ENCODE measurements around the gene RNPS1.

DNA sequence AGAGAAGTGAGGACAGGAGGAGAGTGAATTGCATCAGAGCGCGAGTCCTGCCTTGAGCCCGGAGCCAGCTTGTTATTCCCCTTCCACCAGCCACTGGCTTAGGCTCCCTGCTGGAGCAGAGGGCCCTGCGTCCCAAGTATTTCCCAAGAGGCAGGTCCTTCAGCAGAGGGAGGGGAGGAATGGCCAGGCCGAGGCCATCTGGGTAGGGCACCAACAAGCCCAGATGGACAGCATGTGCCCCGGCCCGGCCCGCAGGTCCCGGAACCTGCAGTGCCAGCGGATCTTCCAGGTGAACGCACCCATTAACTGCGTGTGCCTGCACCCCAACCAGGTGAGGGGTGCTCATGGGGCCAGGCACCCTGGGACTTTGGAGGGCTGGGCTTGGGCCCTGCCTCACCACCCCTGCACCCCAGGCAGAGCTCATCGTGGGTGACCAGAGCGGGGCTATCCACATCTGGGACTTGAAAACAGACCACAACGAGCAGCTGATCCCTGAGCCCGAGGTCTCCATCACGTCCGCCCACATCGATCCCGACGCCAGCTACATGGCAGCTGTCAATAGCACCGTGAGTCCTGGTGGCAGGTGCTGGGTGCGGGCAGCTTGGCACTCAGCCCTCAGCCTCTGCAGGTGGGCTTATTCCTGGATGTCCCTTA, 61.0 kb downstream of the RNPS1 start:
- no peak for TF ChIP-seq CEBPB (IDR thresholded peaks at IDR 0.05)
- no peak for TF ChIP-seq FOXM1 (IDR thresholded peaks at IDR 0.05; ENCODE audit: borderline replicate concordance, low read depth)
- no peak for TF ChIP-seq MAX (IDR thresholded peaks at IDR 0.05)
- TF ChIP-seq, protein P1, sequence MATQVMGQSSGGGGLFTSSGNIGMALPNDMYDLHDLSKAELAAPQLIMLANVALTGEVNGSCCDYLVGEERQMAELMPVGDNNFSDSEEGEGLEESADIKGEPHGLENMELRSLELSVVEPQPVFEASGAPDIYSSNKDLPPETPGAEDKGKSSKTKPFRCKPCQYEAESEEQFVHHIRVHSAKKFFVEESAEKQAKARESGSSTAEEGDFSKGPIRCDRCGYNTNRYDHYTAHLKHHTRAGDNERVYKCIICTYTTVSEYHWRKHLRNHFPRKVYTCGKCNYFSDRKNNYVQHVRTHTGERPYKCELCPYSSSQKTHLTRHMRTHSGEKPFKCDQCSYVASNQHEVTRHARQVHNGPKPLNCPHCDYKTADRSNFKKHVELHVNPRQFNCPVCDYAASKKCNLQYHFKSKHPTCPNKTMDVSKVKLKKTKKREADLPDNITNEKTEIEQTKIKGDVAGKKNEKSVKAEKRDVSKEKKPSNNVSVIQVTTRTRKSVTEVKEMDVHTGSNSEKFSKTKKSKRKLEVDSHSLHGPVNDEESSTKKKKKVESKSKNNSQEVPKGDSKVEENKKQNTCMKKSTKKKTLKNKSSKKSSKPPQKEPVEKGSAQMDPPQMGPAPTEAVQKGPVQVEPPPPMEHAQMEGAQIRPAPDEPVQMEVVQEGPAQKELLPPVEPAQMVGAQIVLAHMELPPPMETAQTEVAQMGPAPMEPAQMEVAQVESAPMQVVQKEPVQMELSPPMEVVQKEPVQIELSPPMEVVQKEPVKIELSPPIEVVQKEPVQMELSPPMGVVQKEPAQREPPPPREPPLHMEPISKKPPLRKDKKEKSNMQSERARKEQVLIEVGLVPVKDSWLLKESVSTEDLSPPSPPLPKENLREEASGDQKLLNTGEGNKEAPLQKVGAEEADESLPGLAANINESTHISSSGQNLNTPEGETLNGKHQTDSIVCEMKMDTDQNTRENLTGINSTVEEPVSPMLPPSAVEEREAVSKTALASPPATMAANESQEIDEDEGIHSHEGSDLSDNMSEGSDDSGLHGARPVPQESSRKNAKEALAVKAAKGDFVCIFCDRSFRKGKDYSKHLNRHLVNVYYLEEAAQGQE (IDR thresholded peaks at IDR 0.05; ENCODE audit: low read depth), result no peak
- no peak for TF ChIP-seq USF1 (IDR thresholded peaks at IDR 0.05)
- no peak for TF ChIP-seq CREB1 (IDR thresholded peaks at IDR 0.05; ENCODE audit: low read depth)
- TF ChIP-seq EP300 (IDR thresholded peaks at IDR 0.05; ENCODE audit: borderline replicate concordance), result no peak
- no peak for TF ChIP-seq ZBTB7A (IDR thresholded peaks at IDR 0.05; ENCODE audit: low read depth)

Data from Ishikawa (cell line).